M059J (cell line): ENCODE results near the gene MYO1D. TPM values are rescaled to one million over a fixed set of nuclear protein-coding genes. Genes with fewer than 3 reads are reported as not detected.
"Not testable (repeated sequence)": the region's sequence is repeated elsewhere in the genome, so short reads cannot be mapped to it uniquely, and the experiment has no call there.

Experiments
- DNase-seq: peaks from one replicate; pipeline ENCODE4 v3.0.0-alpha.2; 2012; ENCODE audit warnings: low read depth
- total RNA-seq: library from RNA; depleted of rRNA; stranded (reverse); fragments of >200 nt; shearing (Covaris generic); gene quantifications from 2 replicates; pipeline ENCODE4 v1.2.3, GENCODE V29; 2014; rRNA removed

The MYO1D gene
- total RNA-seq, 1 experiment from 2014 or later = 1.8 TPM

DNA sequence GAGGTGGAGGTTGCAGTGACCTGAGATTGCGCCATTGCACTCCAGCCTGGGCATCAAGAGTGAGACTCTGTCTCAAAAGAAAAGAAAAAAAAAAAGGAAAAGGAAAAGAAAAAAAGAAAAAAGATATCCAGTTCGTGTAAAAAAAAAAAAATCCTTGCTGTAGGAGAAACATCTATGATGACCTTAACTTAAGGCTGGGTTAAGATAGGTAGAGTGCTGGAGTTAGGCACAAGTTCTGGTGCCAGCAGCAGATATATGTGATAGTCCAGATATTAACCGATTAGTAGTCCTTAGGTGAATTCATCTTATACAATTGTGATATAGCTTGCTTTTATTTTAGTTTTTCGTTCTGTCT lies 415.4 kb downstream of the MYO1D start:
- no peak for DNase-seq

DNA sequence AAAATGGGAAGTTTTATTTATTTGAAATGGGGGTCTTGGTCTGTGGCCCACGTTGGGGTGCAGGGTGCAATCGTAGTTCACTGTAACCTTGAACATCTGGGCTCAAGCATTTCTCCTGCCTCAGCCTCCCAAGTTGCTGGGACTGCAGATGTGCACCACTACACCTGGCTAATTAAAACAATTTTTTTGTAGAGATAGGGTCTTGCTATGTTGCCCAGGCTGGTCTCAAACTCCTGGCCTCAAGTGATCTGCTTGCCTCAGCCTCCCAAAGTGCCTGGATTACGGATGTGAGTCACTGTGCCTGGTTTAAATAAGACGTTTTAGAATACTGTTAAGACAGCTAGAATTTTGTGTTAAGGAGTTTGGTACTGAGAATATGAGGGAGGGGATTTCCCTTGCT lies 416.9 kb downstream of the MYO1D start:
- DNase-seq = no peak

DNA sequence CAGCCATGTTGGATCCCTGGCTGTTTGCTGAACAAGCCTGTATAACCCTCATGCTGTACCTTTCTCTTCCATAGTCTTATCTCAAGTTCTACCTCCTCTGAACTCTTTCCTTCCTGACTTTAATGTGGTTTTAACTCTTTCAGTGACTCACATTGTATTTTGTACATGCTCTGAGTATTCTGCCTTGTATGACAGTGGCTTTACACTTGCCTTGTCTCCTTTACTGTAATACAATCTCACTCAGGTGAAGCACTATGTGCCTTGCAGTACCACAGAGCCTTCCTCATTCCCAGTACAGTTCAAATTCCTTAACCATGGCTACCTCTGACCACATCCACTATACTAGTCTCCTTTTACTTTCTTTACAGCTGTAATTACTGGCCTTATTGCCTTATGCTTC lies 418.6 kb downstream of the MYO1D start:
- no peak for DNase-seq

DNA sequence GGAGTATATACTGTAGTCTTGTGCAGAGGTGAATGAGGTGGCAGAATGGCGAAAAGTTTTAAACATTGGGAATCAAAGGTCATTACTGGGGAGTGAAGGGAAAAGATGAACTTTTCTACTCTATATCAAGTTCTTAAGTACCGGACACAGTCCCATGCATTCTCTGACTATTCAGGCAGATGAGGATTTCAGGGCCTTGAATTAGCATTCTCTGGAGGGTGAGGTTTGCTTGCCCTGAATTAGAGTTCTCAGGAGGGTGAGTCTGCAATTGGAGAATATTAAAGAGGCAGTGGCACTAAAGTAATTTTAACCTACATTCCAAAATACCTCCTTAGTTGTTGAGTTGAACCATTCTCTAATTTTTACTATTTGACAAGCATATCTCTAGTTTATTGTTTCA lies 423.6 kb downstream of the MYO1D start:
- DNase-seq = no peak

DNA sequence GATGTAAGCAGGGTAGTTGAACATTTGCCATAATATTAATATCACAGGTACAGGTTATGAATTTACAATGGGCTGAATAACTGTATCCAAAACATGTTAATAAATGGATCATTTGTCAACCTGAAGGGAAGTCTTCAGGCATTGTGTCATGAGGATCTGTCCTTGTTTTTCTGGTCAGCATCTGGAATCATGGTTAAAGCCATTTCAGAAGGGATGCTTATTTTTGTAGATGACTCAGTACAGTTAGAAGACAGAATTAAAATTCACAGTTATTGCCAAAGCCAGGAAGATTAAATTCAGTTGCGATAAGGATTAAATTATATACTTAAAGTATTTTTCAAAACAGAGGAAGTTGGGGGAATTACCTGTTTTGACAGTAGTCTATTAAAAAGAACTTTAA lies 424.6 kb downstream of the MYO1D start:
- DNase-seq = no peak

DNA sequence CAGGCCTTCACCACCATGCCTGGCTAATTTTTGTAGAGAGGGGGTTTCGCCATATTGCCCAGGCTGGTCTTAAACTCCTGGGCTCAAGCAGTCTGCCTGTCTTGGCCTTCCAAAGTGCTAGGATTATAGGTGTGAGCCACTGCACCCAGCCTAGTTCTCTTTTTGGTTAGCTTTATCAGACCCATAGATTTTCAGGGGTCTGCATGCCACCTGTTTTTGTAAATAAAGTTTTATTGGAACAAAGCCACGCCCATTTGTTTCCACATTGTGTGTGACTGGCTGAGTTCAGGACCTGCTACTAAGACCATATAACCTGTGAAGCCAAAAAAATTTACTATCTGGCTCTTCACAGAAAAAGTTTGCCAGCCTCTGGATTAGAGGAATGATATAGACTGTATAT lies 425.0 kb downstream of the MYO1D start:
- no peak for DNase-seq

DNA sequence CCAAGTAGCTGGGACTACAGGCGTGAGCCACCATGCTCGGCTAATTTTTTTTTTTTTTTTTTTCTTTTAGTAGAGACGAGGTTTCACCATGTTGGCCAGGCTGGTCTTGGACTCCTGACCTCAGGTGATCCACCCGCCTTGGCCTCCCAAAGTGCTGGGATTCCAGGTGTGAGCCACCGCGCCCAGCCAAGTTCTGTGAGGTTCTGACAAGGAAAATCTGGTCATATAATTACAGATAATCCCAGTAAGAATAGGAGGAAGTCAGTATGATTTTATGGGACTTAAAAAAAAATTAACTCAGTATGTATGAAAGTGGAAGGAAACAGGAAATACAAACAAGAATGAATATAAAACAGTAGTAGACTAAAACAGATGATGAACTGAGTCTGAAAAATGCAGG lies 426.5 kb downstream of the MYO1D start:
- not testable (repeated sequence) for DNase-seq

DNA sequence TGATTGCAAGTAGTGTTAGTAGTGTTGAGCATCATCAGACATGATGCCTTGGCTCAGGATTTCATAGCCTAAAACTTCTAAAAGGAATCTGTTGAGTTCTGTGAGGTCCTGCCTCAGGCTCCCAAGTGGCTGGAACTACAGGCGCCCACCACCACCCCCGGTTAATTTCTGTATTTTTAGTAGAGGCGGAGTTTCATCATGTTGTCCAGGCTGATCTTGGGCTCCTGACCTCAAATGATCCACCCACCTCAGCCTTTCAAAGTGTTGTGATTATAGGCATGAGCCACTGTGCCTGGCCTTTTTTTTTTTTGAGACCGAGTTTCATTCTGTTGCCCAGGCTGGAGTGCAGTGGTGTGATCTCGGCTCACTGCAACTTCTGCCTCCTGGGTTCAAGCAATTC lies 427.0 kb downstream of the MYO1D start:
- DNase-seq = no peak

DNA sequence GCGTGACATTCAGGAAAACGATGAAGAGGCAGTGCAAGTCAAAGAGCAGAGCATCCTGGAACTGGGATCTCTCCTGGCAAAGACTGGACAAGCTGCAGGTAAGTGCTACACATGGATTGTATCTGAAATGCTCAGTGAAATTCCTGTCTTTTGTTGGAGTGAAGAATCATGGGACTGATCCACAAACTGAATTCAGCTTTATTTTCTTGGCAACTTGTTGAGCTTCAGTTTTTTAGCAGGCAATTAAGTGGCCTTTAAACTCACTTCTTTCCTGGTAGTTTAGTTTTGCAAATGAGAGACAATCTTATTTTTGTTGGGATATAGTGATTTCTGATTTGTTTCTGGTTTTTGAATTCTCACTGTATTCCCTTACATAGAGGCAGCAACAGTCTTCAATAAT lies 430.0 kb downstream of the MYO1D start:
- no peak for DNase-seq

DNA sequence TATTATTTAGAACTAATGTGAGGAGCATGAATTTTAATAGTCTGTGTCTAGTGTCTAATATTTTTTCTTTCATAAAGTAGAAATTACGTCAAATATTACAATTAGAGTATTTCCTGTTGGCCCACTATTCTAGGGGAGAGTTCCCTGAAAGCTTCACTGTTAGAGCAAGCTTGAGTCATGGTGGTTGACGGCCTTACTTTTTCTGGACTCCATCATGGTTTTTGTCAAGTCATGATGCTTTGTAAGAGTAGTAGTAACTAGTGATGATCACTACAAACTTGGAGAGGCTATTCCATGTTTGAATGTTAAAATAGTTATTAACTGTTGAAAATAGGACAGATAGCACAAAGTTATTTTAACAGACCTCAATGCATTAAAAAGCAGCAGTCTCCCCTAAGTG lies 431.0 kb downstream of the MYO1D start:
- no peak for DNase-seq

DNA sequence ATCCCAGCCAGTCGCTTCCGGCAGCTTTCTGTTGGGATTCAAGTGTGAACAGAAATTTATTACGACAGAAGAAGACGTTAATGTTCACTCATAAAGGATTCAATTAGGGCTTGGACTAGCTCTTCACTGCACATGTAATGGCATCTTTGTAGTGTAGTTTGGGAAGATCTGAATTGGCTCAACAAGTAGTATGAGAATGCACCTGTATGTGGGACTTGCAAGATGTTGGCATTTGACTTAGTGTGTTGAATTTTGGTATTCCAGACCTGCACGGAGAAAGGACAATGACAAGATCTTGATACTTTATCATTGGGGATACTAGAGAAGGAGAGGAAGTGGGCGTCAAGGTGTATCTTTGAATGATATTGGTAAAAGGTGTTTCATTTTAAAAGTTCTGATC lies 431.4 kb downstream of the MYO1D start:
- no peak for DNase-seq

DNA sequence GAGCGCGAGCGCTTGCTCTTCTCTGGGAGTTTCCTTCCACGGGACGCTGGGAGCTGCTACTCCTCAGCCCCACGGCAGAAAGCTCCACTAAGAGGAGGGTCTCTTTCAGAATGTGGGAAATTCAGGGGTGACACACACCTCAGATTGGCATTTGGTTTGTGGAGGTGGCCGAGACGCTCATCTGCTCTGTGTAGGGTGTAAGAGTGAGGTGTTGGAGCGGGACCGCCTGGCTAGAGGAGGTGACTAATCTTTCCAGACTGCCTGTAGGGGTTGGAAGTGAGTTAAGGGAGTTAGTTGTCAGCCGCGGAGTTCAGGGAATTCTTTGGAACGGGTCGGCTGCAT lies 431.9 kb downstream of the MYO1D start:
- DNase-seq = peak; percentile 75

DNA sequence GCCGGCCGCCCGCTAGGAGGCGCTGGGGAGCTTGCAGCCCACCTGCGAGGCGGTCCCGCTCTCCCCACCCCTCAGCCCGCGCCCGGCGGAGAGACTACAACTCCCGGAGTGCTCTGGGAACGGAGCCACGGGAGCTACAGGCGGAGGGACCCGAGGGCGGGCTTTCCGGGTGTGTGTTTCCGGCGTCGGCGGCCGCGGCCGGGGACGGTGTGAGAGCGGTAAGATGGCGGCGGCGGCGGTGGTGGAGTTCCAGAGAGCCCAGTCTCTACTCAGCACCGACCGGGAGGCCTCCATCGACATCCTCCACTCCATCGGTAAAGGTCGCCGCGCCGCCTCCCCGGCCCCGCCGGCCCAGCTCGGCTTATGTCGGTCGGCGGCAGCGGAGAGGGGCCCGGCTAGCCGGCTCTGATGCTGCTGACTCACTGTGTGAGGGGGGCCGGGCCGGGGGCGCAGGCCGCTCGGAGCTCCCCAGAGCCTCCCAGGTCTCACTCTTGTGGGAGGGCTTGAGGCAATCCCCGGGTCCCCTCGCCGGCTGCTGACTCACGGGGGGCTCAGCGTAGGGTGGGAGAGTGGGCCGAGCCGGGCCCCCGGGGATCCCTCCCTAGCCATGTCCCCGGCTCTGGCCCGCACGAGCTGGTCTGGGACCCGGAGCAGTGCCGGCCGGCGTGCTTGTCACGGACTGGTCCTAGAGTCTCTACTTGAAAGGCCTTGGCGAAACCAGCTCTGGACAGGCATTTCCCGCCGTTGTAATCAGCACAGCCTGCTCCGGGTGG lies 432.4 kb downstream of the MYO1D start, which contains the start of gene PSMD11:
PSMD11 (plus strand) TSS at position 210 of the 773 bp plus-strand sequence; CDS start at position 224, 14 bp downstream.
- peak; percentile 94 for DNase-seq

DNA sequence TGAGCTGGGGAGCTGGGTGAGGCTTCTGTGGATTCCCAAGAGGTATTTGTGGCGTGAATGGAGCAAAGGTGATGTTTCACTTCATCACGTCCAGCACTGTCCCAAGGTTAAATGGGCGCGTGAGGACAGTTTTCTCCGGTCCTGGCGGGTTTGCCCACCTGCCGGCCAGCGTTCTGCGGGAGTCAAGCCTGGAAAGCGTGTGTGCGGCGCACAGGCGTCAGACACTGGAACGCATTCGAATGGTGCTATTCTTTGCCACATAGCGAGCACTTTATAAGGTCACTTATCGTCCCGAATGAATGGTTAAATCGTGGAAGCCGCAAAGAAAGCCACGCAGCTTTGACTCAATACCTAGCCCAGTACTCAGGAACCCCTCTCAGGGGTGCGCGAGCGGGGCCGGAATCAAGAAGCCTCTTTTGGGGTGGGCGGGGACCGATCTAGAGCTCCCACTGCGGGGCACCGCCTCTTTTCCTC lies 433.1 kb downstream of the MYO1D start:
- DNase-seq = no peak

Other genes with a start within 250 kb of the MYO1D start
- 0.22 and 2.8 TPM in 2 replicates for gene TMEM98, start 51.0 kb upstream of the MYO1D start, total RNA-seq
- gene SPACA3, start 114.7 kb upstream of the MYO1D start, total RNA-seq = not detected in 2 replicates